CD4-positive, alpha-beta T cell treated with Interleukin-15 for 1 hour (primary cell): ENCODE measurements around the gene UNC13D.

Experiments
- DNase-seq: peaks from one replicate; pipeline ENCODE4 v3.0.0-alpha.2; 2020

UNC13D gene

GRCh38 chr17:75832652-75833400, 11.4 kb downstream of the UNC13D start:
- DNase-seq: no peak

GRCh38 chr17:75832164-75832651, 12.0 kb downstream of the UNC13D start:
- peak; percentile 64 for DNase-seq

- DNase-seq: no peak
Measured at GRCh38 chr17:75831032-75831571, 13.1 kb downstream of the UNC13D start.

GRCh38 chr17:75830164-75831031, 13.8 kb downstream of the UNC13D start:
- no peak for DNase-seq

GRCh38 chr17:75829747-75830146, 14.5 kb downstream of the UNC13D start:
- no peak for DNase-seq

GRCh38 chr17:75828741-75829140, 15.5 kb downstream of the UNC13D start:
- DNase-seq: no peak

- peak; percentile 27 for DNase-seq
Measured at GRCh38 chr17:75828076-75828400, 16.2 kb downstream of the UNC13D start.

GRCh38 chr17:75827308-75828075, 16.7 kb downstream of the UNC13D start:
- DNase-seq: peak; percentile 68

- DNase-seq: no peak
Measured at GRCh38 chr17:75826561-75827307, 17.5 kb downstream of the UNC13D start.

- no peak for DNase-seq
Measured at GRCh38 chr17:75825748-75826370, 18.3 kb downstream of the UNC13D start.

GRCh38 chr17:75825149-75825552, 19.1 kb downstream of the UNC13D start:
- DNase-seq: no peak

- no peak for DNase-seq
Measured at GRCh38 chr17:75824666-75825065, 19.5 kb downstream of the UNC13D start.

- DNase-seq: no peak
Measured at GRCh38 chr17:75824050-75824552, 20.1 kb downstream of the UNC13D start.

- no peak for DNase-seq
Measured at GRCh38 chr17:75823257-75824041, 20.8 kb downstream of the UNC13D start.

- DNase-seq: no peak
Measured at GRCh38 chr17:75822800-75823166, 21.4 kb downstream of the UNC13D start.

- peak; percentile 27 for DNase-seq
Measured at GRCh38 chr17:75822119-75822799, 21.9 kb downstream of the UNC13D start.

- no peak for DNase-seq
Measured at GRCh38 chr17:75821552-75821951, 22.7 kb downstream of the UNC13D start.

GRCh38 chr17:75820094-75821080, 23.8 kb downstream of the UNC13D start:
- DNase-seq: no peak

- no peak for DNase-seq
Measured at GRCh38 chr17:75819678-75820077, 24.5 kb downstream of the UNC13D start.
